Loucy (cell line): Measurements from ENCODE around the gene TRAPPC5.

Experiments
- H2AFZ ChIP-seq: fragments of 200-600 bp; sonication (generic); 2 replicates; pipeline ENCODE4 v1.6.0; 2016; ENCODE audit warnings: antibody characterized with exemption, mild to moderate bottlenecking, low read length, moderate library complexity
- H3F3A ChIP-seq: fragments of 200-600 bp; 2 replicates; pipeline ENCODE4 v1.6.0; 2016; ENCODE audit warnings: antibody characterized with exemption, low read depth, mild to moderate bottlenecking
- H3K27me3 ChIP-seq: fragments of 200-600 bp; sonication (generic); 2 replicates; pipeline ENCODE4 v1.6.1; 2014; ENCODE audit warnings: low read length, mild to moderate bottlenecking; ENCODE audit not compliant: insufficient read depth, poor library complexity, severe bottlenecking
- H3K36me3 ChIP-seq: fragments of 200-600 bp; sonication (generic); 2 replicates; pipeline ENCODE4 v1.6.1; 2016; ENCODE audit warnings: low read length; ENCODE audit not compliant: insufficient read depth
- H3K4me1 ChIP-seq: fragments of 200-600 bp; sonication (generic); 2 replicates; pipeline ENCODE4 v1.5.1; 2014; ENCODE audit warnings: low read length, mild to moderate bottlenecking; ENCODE audit not compliant: insufficient read depth, poor library complexity, severe bottlenecking
- H3K4me2 ChIP-seq: fragments of 200-600 bp; sonication (generic); 2 replicates; pipeline ENCODE4 v1.6.0; 2014; ENCODE audit warnings: antibody characterized with exemption, low read length, low read depth, mild to moderate bottlenecking; ENCODE audit not compliant: poor library complexity, severe bottlenecking
- H3K4me3 ChIP-seq: fragments of 200-600 bp; sonication (generic); 2 replicates; pipeline ENCODE4 v1.5.1; 2014; ENCODE audit warnings: low read length, mild to moderate bottlenecking, mixed read lengths; ENCODE audit not compliant: poor library complexity, severe bottlenecking
- H3K79me2 ChIP-seq: fragments of 200-600 bp; sonication (generic); 2 replicates; pipeline ENCODE4 v1.6.1; 2014; ENCODE audit warnings: low read length; ENCODE audit not compliant: insufficient read depth
- H3K9ac ChIP-seq: fragments of 200-600 bp; sonication (generic); 2 replicates; pipeline ENCODE4 v1.6.0; 2014; ENCODE audit warnings: mild to moderate bottlenecking, low read depth, low read length, moderate library complexity; ENCODE audit not compliant: poor library complexity, severe bottlenecking
- H3K9me2 ChIP-seq: fragments of 200-600 bp; sonication (generic); replicated peaks from 2 replicates; pipeline ENCODE4 v1.6.1; 2016; ENCODE audit warnings: low read depth, low read length, mixed read lengths
- H3K9me3 ChIP-seq: fragments of 200-600 bp; sonication (generic); 2 replicates; pipeline ENCODE4 v1.6.1; 2014; ENCODE audit warnings: mild to moderate bottlenecking, antibody characterized with exemption, low read length, low read depth; ENCODE audit not compliant: insufficient read depth
- H4K20me1 ChIP-seq: fragments of 200-600 bp; sonication (generic); 2 replicates; pipeline ENCODE4 v1.6.0; 2014; ENCODE audit warnings: antibody characterized with exemption, low read length, mild to moderate bottlenecking; ENCODE audit not compliant: insufficient read depth, poor library complexity, severe bottlenecking
- EZH2phosphoT487 ChIP-seq: fragments of 200-600 bp; IDR thresholded peaks from 2 replicates; pipeline ENCODE4 v1.6.1; 2018; ENCODE audit warnings: antibody characterized with exemption, mild to moderate bottlenecking, moderate library complexity, borderline replicate concordance
- TF ChIP-seq, protein P1 (sequence below): fragments of 200-600 bp; sonication (generic); conservative IDR thresholded peaks from 2 replicates; pipeline ENCODE4 v1.5.1; 2014; ENCODE audit warnings: mild to moderate bottlenecking, antibody characterized with exemption, low read length

Gene TRAPPC5

GRCh38 chr19:7731218-7731595 lies 50.6 kb downstream of the TRAPPC5 start:
- no peaks in the 10 kb centered on the region for H3K36me3 ChIP-seq
- H3K4me2 ChIP-seq = no peak overlapping the region
- H3F3A ChIP-seq = no peaks in the 10 kb centered on the region
- no peaks in the 10 kb centered on the region for H3K79me2 ChIP-seq
- H3K4me1 ChIP-seq = no peaks in the 10 kb centered on the region
- H3K9me3 ChIP-seq = no peaks in the 10 kb centered on the region
- H3K4me3 ChIP-seq = no peak overlapping the region
- no peaks in the 10 kb centered on the region for H4K20me1 ChIP-seq
- no peaks in the 10 kb centered on the region for H3K27me3 ChIP-seq
- no peak overlapping the region for H3K9ac ChIP-seq
- no peaks in the 10 kb centered on the region for H3K9me2 ChIP-seq
- H2AFZ ChIP-seq = no peak overlapping the region
- TF ChIP-seq, protein P1, sequence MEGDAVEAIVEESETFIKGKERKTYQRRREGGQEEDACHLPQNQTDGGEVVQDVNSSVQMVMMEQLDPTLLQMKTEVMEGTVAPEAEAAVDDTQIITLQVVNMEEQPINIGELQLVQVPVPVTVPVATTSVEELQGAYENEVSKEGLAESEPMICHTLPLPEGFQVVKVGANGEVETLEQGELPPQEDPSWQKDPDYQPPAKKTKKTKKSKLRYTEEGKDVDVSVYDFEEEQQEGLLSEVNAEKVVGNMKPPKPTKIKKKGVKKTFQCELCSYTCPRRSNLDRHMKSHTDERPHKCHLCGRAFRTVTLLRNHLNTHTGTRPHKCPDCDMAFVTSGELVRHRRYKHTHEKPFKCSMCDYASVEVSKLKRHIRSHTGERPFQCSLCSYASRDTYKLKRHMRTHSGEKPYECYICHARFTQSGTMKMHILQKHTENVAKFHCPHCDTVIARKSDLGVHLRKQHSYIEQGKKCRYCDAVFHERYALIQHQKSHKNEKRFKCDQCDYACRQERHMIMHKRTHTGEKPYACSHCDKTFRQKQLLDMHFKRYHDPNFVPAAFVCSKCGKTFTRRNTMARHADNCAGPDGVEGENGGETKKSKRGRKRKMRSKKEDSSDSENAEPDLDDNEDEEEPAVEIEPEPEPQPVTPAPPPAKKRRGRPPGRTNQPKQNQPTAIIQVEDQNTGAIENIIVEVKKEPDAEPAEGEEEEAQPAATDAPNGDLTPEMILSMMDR = no peak
- no peak for TF ChIP-seq EZH2phosphoT487

DNA sequence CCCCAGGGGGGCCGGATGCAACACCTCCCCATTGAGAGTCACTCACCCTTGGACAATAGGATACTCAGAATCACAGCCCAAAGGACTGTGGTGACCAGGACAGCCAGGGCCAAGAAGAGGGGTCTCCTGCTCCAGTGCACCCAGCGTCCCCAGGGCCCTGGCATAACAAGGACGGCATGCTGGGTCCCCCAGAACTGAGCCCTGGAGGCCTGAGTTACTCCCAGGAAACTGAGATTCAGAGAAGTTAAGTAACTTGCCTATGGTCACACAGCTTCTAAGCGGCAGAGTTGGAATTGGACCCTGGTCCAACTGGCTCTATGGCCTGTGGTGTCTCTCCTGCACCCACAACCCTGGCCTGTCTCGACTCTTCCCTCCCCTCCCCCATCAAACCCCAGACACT lies 51.0 kb downstream of the TRAPPC5 start:
- no peaks in the 10 kb centered on the region for H3K9me2 ChIP-seq
- no peak overlapping the region for H3K4me2 ChIP-seq
- H3K9me3 ChIP-seq = no peaks in the 10 kb centered on the region
- H3K4me1 ChIP-seq = no peaks in the 10 kb centered on the region
- no peaks in the 10 kb centered on the region for H3F3A ChIP-seq
- no peak for TF ChIP-seq EZH2phosphoT487
- TF ChIP-seq, protein P1 = no peak
- H3K9ac ChIP-seq = no peak overlapping the region
- no peaks in the 10 kb centered on the region for H3K36me3 ChIP-seq
- no peak overlapping the region for H3K4me3 ChIP-seq
- no peaks in the 10 kb centered on the region for H3K27me3 ChIP-seq
- H3K79me2 ChIP-seq = no peaks in the 10 kb centered on the region
- no peaks in the 10 kb centered on the region for H4K20me1 ChIP-seq
- no peak overlapping the region for H2AFZ ChIP-seq

- no peaks in the 10 kb centered on the region for H4K20me1 ChIP-seq
- H3K9me2 ChIP-seq = no peaks in the 10 kb centered on the region
- no peaks in the 10 kb centered on the region for H3K36me3 ChIP-seq
- no peak within 1 kb of the TSS for H3K4me3 ChIP-seq
- H3F3A ChIP-seq = no peaks in the 10 kb centered on the region
- H3K9me3 ChIP-seq = no peaks in the 10 kb centered on the region
- H3K79me2 ChIP-seq = no peaks in the 10 kb centered on the region
- no peak within 1 kb of the TSS for H3K4me2 ChIP-seq
- H3K4me1 ChIP-seq = no peaks in the 10 kb centered on the region
- no peak within 1 kb of the TSS for H3K9ac ChIP-seq
- no peak within 1 kb of the TSS for H2AFZ ChIP-seq
- no peaks in the 10 kb centered on the region for H3K27me3 ChIP-seq
- no peak for TF ChIP-seq EZH2phosphoT487
- TF ChIP-seq, protein P1 = no peak
These were observed 51.4 kb downstream of the TRAPPC5 start, which contains the start of gene CLEC4G for GRCh38 chr19:7732045-7732444. CLEC4G (minus strand) TSS chr19:7732110; CDS start chr19:7732102, 8 bp downstream.
